ENCODE results near the gene CABYR. TPM values are rescaled to one million over a fixed set of nuclear protein-coding genes. Genes with fewer than 3 reads are reported as not detected.
A peak's percentile ranks its signal among the peaks of the same experiment; 100 is the strongest.
"Not testable (repeated sequence)": the region's sequence is repeated elsewhere in the genome, so short reads cannot be mapped to it uniquely, and the experiment has no call there.

The CABYR gene
- total RNA-seq, 2 donors from 2014 or later: 1.6 TPM; not detected in 1

- H3K9ac ChIP-seq (ENCODE audit: low read depth in 2 of 2, low read length in 2 of 2): no peak overlapping the region
- DNase-seq: no peak
- H3K27ac ChIP-seq: no peak overlapping the region
- no peak overlapping the region for H3K4me3 ChIP-seq
- no peaks in the 10 kb centered on the region for H3K4me1 ChIP-seq
- no peaks in the 10 kb centered on the region for H3K36me3 ChIP-seq
- no peaks in the 10 kb centered on the region for H3K27me3 ChIP-seq
- no peak for TF ChIP-seq CTCF (IDR thresholded peaks at IDR 0.05)
- intact Hi-C loops (cut with DNase I): no loop called here
- no peaks in the 10 kb centered on the region for H3K9me3 ChIP-seq
Measured at GRCh38 chr18:24130494-24130893, 8.4 kb upstream of the CABYR start.

- Histone ChIP-seq H3K27me3 (no peaks in the 10 kb centered on the region), H3K36me3 (no peaks in the 10 kb centered on the region), H3K4me3 (no peak overlapping the region), H3K4me1 (no peaks in the 10 kb centered on the region), H3K9ac (ENCODE audit: low read depth in 2 of 2, low read length in 2 of 2) (no peak overlapping the region), H3K9me3 (no peaks in the 10 kb centered on the region), H3K27ac (no peak overlapping the region)
- intact Hi-C loops (cut with DNase I): no loop called here
- TF ChIP-seq CTCF (IDR thresholded peaks at IDR 0.05): no peak
- DNase-seq: no peak
Measured at GRCh38 chr18:24136967-24137373, 1.9 kb upstream of the CABYR start.

- Histone ChIP-seq H3K4me1 (no peaks in the 10 kb centered on the region), H3K9ac (ENCODE audit: low read depth in 2 of 2, low read length in 2 of 2) (peak overlapping the region in 1 of 2 donors; percentile 7), H3K27ac (no peak overlapping the region), H3K36me3 (no peaks in the 10 kb centered on the region), H3K27me3 (no peaks in the 10 kb centered on the region), H3K4me3 (peak overlapping the region; percentile 63), H3K9me3 (no peaks in the 10 kb centered on the region)
- no peak for DNase-seq
- no peak for TF ChIP-seq CTCF (IDR thresholded peaks at IDR 0.05)
- intact Hi-C loops (cut with DNase I): no loop called here
Measured at GRCh38 chr18:24138409-24138788, 463 bp upstream of the CABYR start.

GRCh38 chr18:24140697-24141096 lies 1.8 kb downstream of the CABYR start:
- DNase-seq: no peak

GRCh38 chr18:24142376-24142775 lies 3.5 kb downstream of the CABYR start:
- TF ChIP-seq CTCF (IDR thresholded peaks at IDR 0.05): no peak
- H3K27me3 ChIP-seq: no peaks in the 10 kb centered on the region
- intact Hi-C loops (cut with DNase I): no loop called here
- no peak overlapping the region for H3K9ac ChIP-seq (ENCODE audit: low read depth in 2 of 2, low read length in 2 of 2)
- H3K9me3 ChIP-seq: no peaks in the 10 kb centered on the region
- H3K4me1 ChIP-seq: no peaks in the 10 kb centered on the region
- no peak overlapping the region for H3K27ac ChIP-seq
- no peak overlapping the region for H3K4me3 ChIP-seq
- no peaks in the 10 kb centered on the region for H3K36me3 ChIP-seq
- no peak for DNase-seq

More at GRCh38 chr18:24140697-24141096, 1.8 kb downstream of the CABYR start:
- TF ChIP-seq CTCF (IDR thresholded peaks at IDR 0.05): no peak
- Histone ChIP-seq H3K9ac (ENCODE audit: low read depth in 2 of 2, low read length in 2 of 2) (no peak overlapping the region), H3K27ac (no peak overlapping the region), H3K36me3 (no peaks in the 10 kb centered on the region), H3K27me3 (no peaks in the 10 kb centered on the region), H3K4me1 (no peaks in the 10 kb centered on the region), H3K4me3 (no peak overlapping the region), H3K9me3 (no peaks in the 10 kb centered on the region)
- intact Hi-C loops (cut with DNase I): no loop called here

GRCh38 chr18:24149591-24149990 lies 10.7 kb downstream of the CABYR start:
- H3K27ac ChIP-seq; H3K4me1 ChIP-seq; H3K4me3 ChIP-seq; DNase-seq; H3K27me3 ChIP-seq; H3K9ac ChIP-seq (ENCODE audit: low read depth in 2 of 2, low read length in 2 of 2); intact Hi-C loops (cut with DNase I); H3K36me3 ChIP-seq; H3K9me3 ChIP-seq: not testable (repeated sequence)
